SK-N-MC (cell line): ENCODE data around the gene OGFOD2.

ENCODE experiments used
- EZH2 ChIP-seq: fragments of 200-600 bp; sonication (generic); IDR thresholded peaks from one replicate; pipeline ENCODE4 v1.6.1; 2017; ENCODE audit warnings: antibody characterized with exemption
- FOXP2 ChIP-seq: optimal IDR thresholded peaks from 2 replicates; pipeline ENCODE3; 2011; ENCODE audit warnings: mild to moderate bottlenecking, moderate library complexity; ENCODE audit not compliant: insufficient read depth; ENCODE audit errors: extremely low read length, control extremely low read depth
- POLR2AphosphoS5 ChIP-seq: IDR thresholded peaks from 2 replicates; pipeline ENCODE4 v1.6.1; 2012; ENCODE audit warnings: mild to moderate bottlenecking, low read depth, low read length, borderline replicate concordance

GRCh38 chr12:122956035-122956434, 19.0 kb upstream of the OGFOD2 start:
- TF ChIP-seq EZH2 (no peak), POLR2AphosphoS5 (no peak), FOXP2 (no peak)
